Non-pigmented ciliary epithelial cell (primary cell): ENCODE data around the gene TENM4.
"Not testable (repeated sequence)": the region's sequence is repeated elsewhere in the genome, so short reads cannot be mapped to it uniquely, and the experiment has no call there.

ENCODE experiments used
- DNase-seq: peaks from one replicate; pipeline ENCODE4 v3.0.0-alpha.2; 2010; ENCODE audit warnings: low read depth

TENM4 gene

GRCh38 chr11:78902771-78903507, 537.9 kb downstream of the TENM4 start:
- no peak for DNase-seq

- no peak for DNase-seq
These were observed 539.0 kb downstream of the TENM4 start for GRCh38 chr11:78901831-78902230.

DNA sequence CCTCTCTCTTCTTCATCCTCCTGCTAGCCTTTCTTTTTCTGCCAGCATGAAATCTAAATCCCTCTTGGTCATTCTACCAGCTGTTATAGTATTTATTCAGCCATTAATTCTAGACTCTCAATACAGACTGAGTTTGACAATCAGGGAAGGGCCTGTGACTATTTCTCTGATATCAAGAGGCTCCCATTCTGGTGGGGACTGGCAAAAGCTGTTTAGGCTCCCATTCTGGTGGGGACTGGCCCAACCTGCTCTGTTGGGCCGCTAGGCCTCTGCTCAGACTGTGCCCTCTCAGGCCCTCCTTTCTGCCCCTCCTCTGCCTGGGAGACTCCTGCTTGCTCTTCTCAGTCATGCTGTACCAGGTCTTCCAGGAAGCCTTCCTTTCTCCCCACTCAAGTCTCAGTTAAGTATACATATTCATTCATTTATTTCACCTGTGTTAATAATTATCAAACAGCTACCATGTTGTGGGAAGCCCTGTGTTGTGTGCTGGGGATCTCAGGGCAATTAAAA, 542.5 kb downstream of the TENM4 start:
- DNase-seq = no peak

DNA sequence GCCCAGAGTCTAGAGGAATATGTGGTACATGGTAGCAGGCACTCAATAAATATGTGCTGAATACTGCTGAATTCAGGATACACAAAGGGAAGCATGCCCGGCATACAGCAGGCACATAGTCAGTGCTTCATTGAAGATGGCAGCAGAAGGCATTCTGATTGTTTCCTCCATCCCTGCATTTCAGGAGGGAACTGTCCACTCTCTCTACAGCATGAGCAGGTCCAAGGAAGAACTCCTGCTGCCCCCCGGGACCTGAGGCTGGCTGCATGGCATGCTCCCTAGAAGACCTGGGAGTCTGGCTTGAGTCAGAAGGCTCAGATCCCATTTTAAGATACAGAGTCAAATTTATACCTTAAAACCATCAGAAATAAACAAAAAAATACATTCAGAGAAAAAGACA, 546.8 kb downstream of the TENM4 start:
- DNase-seq = no peak

DNA sequence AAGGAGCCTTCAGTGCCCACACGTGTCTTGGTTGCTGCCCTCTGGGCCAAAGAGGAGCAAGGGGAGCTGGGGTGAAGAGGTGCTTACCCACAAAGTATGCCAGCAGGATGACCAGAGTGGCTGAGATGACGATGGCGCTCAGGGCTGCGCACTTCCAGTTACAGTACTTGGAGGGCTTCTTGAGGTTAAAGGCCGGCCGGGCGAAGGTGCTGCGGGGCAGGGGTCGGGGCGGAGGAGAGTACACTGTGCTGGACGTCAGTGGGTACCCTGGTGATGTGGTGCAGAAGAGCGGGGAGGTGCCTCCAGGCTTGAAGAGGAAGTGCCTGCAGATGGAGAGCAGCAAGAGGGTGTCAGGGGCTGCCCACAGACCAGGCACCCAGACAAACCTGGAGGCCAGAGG, 551.1 kb downstream of the TENM4 start:
- no peak for DNase-seq

- peak; percentile 18 for DNase-seq
These were observed 554.2 kb downstream of the TENM4 start for GRCh38 chr11:78886616-78887015.

DNA sequence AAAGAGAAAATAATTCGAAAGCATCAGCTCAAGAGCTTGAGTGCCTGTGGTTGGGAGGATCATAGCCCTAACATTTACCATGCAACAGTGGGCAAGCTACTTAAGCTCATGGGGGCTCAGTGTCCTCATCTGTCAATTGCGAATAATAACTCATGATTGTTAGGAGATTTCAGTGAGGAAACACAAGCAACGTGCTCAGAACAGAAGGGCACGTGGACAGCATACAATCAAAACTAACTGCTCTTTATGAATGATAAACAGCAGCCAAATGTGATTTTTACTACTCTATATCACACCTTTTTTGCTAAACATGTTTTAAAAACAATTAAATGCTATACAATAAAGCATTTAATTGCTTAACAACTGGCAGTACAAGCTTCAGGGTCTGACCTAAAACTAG, 556.1 kb downstream of the TENM4 start:
- DNase-seq = no peak

- DNase-seq = no peak
These were observed 557.3 kb downstream of the TENM4 start for GRCh38 chr11:78883506-78883905.

- DNase-seq = not testable (repeated sequence)
These were observed 561.5 kb downstream of the TENM4 start for GRCh38 chr11:78879094-78879980.

DNA sequence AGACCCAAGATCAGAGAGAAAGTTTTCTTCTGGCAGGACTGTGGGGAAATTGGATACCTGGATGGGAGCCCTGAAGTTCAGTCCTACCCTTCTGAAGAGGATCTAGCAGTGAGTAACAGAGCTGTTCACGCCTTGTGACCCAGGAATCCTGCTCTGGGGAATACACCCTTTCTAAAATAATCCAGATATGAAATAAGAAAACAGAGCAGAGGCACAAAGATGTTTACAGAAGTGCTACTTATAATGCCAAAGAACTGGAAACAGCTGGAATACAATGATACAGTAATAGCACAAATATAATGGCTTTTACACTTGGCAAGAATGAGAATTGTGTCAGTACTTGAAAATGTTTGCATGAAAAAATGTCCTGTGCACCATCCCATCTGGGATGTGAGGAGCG, 562.2 kb downstream of the TENM4 start:
- no peak for DNase-seq

DNA sequence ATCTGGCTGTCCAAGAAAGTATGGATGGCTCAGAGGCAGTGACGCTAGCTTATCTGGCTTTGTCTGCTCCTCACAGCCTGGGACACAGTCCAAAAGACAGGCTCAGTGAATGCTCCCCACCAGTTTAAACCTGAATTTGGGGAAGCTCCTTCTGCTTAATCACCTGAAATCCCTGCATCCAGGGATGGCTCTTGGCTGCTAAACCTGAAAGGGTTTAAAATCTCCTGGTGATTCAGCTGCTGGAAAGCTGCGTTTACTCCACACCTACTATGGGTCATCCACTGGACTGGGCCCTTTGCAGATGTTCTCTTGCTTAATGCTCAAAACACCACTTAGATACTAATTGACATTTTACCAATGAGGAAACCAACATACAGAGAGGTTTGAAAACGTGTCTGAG, 564.2 kb downstream of the TENM4 start:
- DNase-seq = no peak

DNA sequence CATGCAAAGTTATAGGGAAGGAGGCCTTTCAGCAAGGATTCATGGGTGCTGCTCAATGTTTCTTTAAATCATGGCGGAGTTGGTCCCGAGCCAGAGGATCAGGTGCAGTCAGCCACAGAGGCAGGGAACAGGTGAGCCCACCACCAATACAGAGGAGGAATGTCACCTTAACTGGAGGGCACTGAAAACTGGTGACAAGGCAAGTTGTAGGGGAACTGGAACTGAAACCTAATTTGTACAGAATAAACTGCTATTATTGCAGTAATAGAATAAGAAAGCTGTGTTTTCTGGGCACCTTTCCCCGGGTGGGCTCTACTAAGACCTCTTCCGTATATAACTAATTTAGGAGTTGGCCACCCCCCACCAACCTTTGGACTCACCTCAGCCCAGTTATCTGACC, 570.2 kb downstream of the TENM4 start:
- DNase-seq = no peak

GRCh38 chr11:78869293-78869692, 571.5 kb downstream of the TENM4 start:
- DNase-seq = no peak

DNA sequence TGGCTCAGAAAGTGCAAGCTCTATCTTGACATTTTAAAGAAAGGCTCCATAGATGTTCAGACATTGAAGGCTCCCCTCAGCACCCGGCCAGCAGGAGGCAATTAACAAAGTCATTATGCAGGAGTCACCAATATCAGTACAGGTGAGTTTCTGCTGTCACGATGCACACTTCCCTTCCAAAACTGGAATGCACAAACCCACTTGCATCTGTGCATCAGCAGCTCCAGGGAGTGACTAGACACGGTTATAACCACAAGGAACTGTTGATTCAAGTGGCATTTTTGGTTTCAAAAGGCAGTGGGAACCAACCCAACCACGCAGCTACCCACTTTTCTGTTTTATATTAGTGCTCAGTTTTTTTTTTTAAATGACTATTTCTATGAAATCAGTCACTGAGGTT, 572.3 kb downstream of the TENM4 start:
- DNase-seq = no peak

- DNase-seq = no peak
These were observed 580.0 kb downstream of the TENM4 start for GRCh38 chr11:78860720-78861422.

DNA sequence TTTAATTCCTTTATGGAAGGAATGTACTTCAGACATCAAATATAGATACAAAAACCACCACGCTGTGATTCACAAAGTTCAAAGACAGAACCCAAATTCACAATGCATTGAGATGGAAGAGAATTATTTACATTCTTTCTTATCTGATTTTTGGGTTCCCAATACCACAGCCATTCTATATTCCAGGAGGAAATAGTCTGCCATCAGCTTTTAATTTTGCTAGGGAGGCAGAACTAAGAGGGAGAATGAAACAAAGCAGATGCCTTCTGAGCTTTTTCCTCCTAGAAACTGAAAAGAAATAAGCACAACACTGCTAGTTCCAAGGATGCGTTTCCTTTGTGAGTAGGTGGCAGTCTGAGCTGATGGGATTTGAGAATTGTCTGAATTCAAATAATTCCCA, 583.1 kb downstream of the TENM4 start:
- DNase-seq = no peak

- no peak for DNase-seq
These were observed 584.6 kb downstream of the TENM4 start for GRCh38 chr11:78856211-78856610.

DNA sequence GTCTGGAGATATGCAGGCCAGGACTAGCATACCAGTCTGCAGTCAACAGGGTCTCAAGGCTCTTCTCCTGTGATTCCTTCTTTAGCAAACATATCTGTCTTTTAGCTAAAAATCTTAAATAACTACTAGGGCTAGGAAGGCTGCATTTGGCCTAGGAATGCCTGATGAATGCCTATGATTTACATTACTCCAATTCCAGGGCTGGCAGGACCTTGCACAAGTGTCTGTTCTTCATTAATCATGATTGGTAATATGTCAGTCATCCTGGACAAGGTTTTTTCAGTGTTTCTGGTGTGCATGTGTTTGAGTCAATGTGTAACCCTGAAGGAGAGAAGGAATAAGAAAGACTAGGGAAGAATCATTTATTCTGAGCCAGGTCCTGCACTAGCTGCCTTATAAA, 585.7 kb downstream of the TENM4 start:
- DNase-seq = no peak

DNA sequence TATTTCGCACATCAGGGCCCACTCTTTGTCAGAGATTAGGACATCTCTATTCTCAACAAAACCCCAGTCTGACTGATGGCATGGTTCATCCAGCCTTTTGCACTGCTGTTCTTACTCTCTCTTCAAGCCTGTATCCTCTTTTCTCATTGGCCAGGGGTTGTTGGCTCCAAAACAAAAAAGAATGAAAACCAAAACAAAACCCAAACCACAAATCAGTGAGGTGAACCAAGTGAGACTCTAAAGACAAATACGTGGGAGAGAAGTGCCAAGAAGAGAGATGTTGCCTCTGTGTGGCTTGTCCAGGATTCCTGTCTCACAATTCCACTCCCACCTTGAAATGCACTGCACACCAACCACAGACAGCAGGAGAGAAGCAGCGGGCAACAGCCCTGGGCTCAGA, 587.3 kb downstream of the TENM4 start:
- DNase-seq = no peak

GRCh38 chr11:78851878-78852586, 588.8 kb downstream of the TENM4 start:
- no peak for DNase-seq

DNA sequence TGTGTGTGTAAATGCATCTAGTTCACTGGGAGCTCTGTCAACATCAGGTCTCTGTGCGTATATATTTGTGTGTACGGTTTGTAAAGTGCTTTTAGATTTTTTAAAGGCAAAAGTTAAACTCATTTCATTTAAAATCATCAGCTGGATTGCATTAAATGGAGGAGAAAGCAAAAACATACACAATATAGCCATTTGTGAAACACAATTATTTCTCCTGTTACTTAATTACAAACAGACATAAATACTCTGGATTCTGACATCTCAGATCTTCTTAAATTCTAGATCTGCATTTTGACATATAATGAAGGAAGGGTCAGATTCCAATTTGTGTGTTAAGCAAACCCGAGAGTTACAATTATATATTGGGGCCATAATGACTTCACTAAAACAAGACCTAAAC, 590.8 kb downstream of the TENM4 start:
- no peak for DNase-seq

GRCh38 chr11:78846269-78846668, 594.6 kb downstream of the TENM4 start:
- no peak for DNase-seq
